Adipose tissue (tissue), 3 donors: ENCODE measurements around the gene CTAG1B. TPM values are rescaled to one million over a fixed set of nuclear protein-coding genes. Genes with fewer than 3 reads are reported as not detected.
"Not testable (repeated sequence)": the region's sequence is repeated elsewhere in the genome, so short reads cannot be mapped to it uniquely, and the experiment has no call there.

Source experiments
- H3K27ac ChIP-seq: one replicate; pipeline ENCODE4 v1.5.1; 2013; ENCODE audit warnings: low read depth, low read length
- WGBS, 3 donors: extraction: QIAGEN DNeasy Blood & Tissue Kit; methylation state at CpG; one replicate each; pipeline ENCODE4 v1.1.7; 2013; 5-methylcytosine and 5-hydroxymethylcytosine counted together
- polyA plus RNA-seq, 3 donors: library from polyadenylated mRNA; stranded (reverse); fragments of 200-250 nt; gene quantifications; one replicate each; pipeline ENCODE4 v1.2.3, GENCODE V29; 2013
- donor health status: healthy with polysubstance abuse.
- donor health status: Bipolar disorder and iron deficiency.
- donor health status: healthy.

CTAG1B gene
- polyA plus RNA-seq = under 1 TPM in 1 of 3 donors, not detected in 2; 0.59 TPM

GRCh38 chrX:154619182-154619581 lies at the start of gene CTAG1B:
TSS of gene CTAG1B (minus strand) at chrX:154619282. CDS start at chrX:154619218, 64 bp downstream.
- not testable (repeated sequence) for H3K27ac ChIP-seq
- WGBS, 3 donors = no CpG with 5 or more reads among the region's 28 CpGs

- 80% methylated on average over 7 of the region's 7 CpGs for WGBS, 3 donors
- no peak overlapping the region for H3K27ac ChIP-seq
These were observed 42.8 kb upstream of the CTAG1B start for GRCh38 chrX:154661899-154662298.

DNA sequence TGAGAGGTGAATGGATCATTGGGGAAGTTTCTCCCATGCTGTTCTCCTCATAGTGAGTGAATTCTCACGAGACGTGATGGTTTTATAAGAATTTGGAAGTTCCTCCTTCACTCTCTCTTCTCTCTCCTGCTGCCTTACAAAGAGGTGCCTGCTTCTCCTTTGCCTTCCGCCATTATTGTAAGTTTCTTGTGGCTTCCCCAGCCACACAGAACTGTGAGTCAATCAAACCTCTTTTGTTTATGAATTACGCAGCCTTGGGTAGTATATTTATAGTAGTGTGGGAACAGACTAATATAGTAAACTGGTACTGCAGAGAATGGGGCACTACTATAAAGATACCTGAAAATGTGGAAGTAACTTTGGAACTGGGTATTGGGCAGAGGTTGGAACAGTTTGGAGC lies 42.1 kb upstream of the CTAG1B start:
- 64 to 79% (median 71%) methylated on average over 4 of the region's 4 CpGs for WGBS, 3 donors
- no peak overlapping the region for H3K27ac ChIP-seq

GRCh38 chrX:154660541-154660940 lies 41.5 kb upstream of the CTAG1B start:
- H3K27ac ChIP-seq = no peak overlapping the region
- WGBS, 3 donors = 69 to 80% (median 79%) methylated on average over 4 to 6 of the region's 6 CpGs

- WGBS, 3 donors = 82 to 93% (median 84%) methylated on average over 8 to 11 of the region's 11 CpGs
- H3K27ac ChIP-seq = no peak overlapping the region
These were observed 39.9 kb upstream of the CTAG1B start for GRCh38 chrX:154658957-154659356.

- WGBS, 3 donors = 82 to 95% (median 88%) methylated on average over 10 to 12 of the region's 12 CpGs
- no peak overlapping the region for H3K27ac ChIP-seq
These were observed 39.1 kb upstream of the CTAG1B start for GRCh38 chrX:154658187-154658586.

DNA sequence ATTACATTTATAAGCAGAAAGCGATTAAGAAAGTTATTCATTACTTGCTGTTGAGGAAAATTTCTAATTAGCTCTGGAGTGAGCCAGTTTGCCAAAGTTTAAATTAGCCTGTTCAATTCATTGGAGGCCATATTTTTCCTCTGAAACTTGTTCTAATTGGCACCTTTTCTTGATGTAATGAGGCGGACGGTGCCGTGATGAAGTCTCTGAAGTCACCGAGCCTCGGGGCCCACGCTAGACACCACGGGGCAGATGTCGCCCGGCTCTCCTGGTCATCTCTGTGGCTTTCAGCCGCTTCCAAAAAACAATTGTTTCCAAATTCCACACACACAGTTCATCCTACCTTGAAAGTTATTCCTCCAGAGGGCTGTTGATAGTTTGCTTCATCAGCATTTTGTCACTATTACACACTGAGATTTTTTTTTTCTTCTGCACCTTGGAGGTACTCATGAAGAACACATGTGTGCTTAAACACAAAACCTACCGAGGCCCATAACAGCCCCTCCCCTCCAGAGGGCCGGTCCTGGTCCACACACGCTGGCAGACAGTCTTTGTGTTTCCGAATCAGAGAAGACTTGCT lies 38.2 kb upstream of the CTAG1B start:
- no peak overlapping the region for H3K27ac ChIP-seq
- WGBS, 3 donors = 88 to 92% (median 89%) methylated on average over 15 of the region's 15 CpGs

DNA sequence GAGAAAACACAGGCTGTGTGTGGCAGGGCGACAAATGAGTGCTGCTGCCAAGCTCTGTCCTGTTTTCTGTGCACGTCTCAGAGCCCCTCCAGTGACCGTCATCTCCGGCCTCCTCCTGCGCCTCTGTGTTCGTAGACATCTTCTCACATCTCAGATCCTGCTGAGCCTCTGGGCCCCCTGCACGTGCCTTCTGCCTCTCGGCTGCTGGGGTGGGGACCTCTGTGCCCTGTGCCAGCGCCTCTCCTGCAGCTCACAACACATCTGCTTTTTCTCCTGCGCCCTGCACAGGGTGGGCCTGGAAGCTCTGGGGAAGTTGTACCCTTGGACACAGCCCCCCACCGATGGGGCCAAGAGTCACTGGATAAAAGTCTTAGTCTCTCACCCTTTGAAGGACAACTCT lies 36.7 kb upstream of the CTAG1B start:
- WGBS, 3 donors = 75 to 88% (median 79%) methylated on average over 10 to 11 of the region's 11 CpGs

DNA sequence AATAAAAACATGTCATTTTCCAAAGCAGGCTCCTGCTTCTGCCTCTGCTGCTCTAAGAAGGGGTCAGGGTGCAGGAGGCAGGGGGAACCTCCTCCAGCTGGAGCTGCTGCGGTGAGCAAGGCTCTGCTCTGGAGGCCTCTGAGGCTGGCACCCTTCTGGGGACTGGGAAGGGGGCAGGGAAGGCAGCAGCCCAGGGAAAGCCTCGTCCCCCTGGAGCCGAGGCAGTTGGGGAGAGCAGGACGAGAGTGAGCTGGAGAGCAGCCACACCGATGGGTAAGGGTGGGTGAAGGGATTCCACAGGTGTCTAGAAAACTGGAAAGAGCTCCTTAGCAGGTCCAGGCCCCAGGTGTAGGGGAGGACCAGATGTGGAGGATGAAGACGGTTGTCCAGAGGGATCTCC lies 36.3 kb upstream of the CTAG1B start:
- WGBS, 3 donors = 60 to 81% (median 75%) methylated on average over 6 of the region's 6 CpGs

More for the DNA sequence above, 36.7 kb upstream of the CTAG1B start:
- H3K27ac ChIP-seq = no peak overlapping the region

DNA sequence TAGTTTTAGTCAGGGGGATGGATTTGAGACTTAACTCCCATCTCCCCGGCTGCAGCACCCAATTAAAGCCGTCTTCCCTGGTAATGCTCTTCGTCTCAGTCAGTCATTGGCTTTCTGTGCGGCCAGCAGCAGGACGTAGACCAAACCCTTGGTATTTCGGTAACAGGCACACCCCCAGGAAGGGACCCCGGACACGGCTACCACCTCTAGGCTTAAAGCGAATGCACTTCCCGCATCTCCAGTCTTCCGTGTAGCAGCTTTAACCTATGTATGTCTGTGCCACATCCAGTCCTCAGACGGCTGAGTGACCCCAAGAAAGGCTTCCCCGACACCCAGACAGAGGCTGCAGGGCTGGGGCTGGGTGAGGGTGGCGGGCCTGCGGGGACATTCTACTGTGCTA lies 35.8 kb upstream of the CTAG1B start:
- WGBS, 3 donors = 85 to 90% (median 85%) methylated on average over 13 to 14 of the region's 15 CpGs
- H3K27ac ChIP-seq = no peak overlapping the region

More for the DNA sequence above, 36.3 kb upstream of the CTAG1B start:
- H3K27ac ChIP-seq = no peak overlapping the region

- no peak overlapping the region for H3K27ac ChIP-seq
- WGBS, 3 donors = 79 to 85% (median 84%) methylated on average over 5 to 10 of the region's 10 CpGs
These were observed 35.3 kb upstream of the CTAG1B start for GRCh38 chrX:154654372-154654771.

DNA sequence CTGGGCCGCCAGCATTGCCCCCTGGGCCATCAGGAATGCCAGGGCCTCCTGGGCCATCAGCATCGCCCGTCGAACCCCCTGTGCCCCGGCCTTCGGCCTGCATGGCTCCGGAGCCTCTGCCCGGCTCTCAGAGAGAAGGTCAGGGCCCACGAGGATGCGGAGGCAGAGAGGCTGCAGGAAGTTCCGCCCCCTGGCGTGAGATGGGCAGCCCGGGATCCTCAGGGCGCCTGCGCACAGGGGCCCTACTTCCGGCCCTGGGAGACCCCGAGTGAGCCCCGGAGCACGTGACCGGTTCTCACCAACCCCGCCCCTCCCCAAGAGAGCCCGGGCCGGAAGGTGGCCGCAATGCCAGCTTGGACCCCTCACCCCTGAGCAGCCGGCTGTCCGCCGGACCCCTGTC lies 34.3 kb upstream of the CTAG1B start, which contains the start of gene CTAG2:
TSS of gene CTAG2 (minus strand) at position 167 of the 400 bp plus-strand sequence. CDS start at position 103, 64 bp downstream.
- H3K27ac ChIP-seq = not testable (repeated sequence)
- no CpG with 5 or more reads among the region's 27 CpGs for WGBS, 3 donors

DNA sequence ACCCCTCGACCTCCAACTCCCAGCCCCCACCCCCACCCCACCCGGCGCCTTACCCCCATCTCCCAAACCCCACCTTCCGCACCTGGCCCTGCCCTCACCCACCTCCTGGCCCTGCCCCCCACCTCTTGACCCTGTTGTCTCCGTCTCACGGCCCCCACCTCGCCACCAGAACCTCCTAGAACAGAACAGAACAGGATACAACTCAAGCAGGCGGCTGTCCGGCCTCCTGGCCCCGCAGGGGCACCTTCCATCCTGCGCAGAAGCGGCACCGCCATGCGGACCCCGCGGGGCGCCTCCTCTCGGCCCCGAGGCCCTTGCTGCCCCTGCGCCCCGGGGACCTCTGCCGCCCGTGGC lies 33.9 kb upstream of the CTAG1B start:
- no peak overlapping the region for H3K27ac ChIP-seq
- 81 to 96% (median 91%) methylated on average over 8 to 21 of the region's 23 CpGs for WGBS, 3 donors

- 89 to 94% (median 91%) methylated on average over 16 to 30 of the region's 30 CpGs for WGBS, 3 donors
- H3K27ac ChIP-seq = no peak overlapping the region
These were observed 33.4 kb upstream of the CTAG1B start for GRCh38 chrX:154652311-154653047.

DNA sequence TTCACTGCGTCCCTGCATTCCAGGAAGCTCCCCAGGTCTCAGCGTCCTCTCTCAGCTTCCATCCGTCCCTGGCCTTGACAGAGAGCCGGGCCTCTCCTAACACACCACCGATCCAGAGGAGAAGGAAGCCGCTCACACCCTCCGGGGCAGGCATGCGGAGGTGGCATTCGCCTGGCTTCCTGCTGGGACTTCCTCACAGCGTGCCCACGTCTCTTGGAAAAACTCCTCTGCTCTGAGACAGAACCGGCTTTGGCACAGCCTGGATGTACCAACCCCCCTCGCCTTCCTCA lies 31.1 kb upstream of the CTAG1B start:
- 31 to 53% (median 41%) methylated on average over 11 to 13 of the region's 13 CpGs for WGBS, 3 donors

GRCh38 chrX:154649503-154650220 lies 30.6 kb upstream of the CTAG1B start:
- WGBS, 3 donors = 65 to 80% (median 76%) methylated on average over 21 to 23 of the region's 23 CpGs
- H3K27ac ChIP-seq = no peak overlapping the region

More for the DNA sequence above, 31.1 kb upstream of the CTAG1B start:
- no peak overlapping the region for H3K27ac ChIP-seq

GRCh38 chrX:154648931-154649330 lies 29.8 kb upstream of the CTAG1B start:
- 74 to 90% (median 82%) methylated on average over 11 to 15 of the region's 15 CpGs for WGBS, 3 donors
- no peak overlapping the region for H3K27ac ChIP-seq

DNA sequence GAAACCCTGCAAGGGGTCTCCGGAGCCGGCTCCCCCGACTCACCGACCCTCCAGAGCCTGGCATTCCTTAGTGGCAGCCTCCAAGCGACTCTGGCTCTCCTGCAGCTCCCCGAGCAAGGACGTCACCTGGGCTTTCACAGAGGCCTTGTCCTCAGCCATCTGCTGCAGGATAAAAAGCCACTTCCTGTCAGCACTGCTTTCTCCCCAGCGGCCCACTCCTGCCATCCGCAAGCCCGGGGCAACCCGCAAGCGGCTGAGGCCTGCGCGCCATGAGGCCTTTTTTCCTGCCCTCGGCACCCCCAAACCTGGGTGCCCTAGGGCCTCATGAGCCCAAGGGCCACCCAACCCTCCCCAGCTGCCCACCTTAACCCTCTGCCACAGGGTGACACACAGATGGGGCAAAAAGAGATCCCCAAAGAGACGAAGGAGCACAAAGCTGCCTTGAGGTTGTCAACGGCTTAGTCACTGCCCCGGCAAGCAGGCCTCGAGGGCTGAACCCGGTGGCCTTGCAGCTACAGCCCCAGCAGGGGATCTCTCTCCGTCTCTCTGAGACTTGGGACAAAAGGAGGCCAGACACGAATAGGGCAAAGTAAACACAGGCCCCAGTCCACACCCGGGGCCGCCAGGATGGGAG lies 26.8 kb upstream of the CTAG1B start:
- not testable (repeated sequence) for H3K27ac ChIP-seq
- no CpG with 5 or more reads among the region's 24 CpGs for WGBS, 3 donors

GRCh38 chrX:154643708-154644107 lies 24.6 kb upstream of the CTAG1B start:
- not testable (repeated sequence) for H3K27ac ChIP-seq
- 73% methylated on average over 3 of the region's 31 CpGs; no CpG with 5 or more reads in 2 of the 3 donors for WGBS, 3 donors
